Esophagus muscularis mucosa (tissue), 4 donors: ENCODE data around the gene DMD. TPM values are rescaled to one million over a fixed set of nuclear protein-coding genes. Genes with fewer than 3 reads are reported as not detected.

ENCODE experiments used
- DNase-seq: peaks from one replicate; pipeline ENCODE4 v3.0.0-alpha.2; 2017; ENCODE audit errors: extremely low spot score
- H3K27ac ChIP-seq, 4 donors: fragments of 200-600 bp; sonication (generic); replicated peaks in 1 of 4; 1 replicate in 3 of 4; 2 replicates in 1 of 4; pipeline ENCODE4 v1.5.1; 2016 to 2019; ENCODE audit warnings: mild to moderate bottlenecking in 1 of 4
- H3K27me3 ChIP-seq, 4 donors: fragments of 200-600 bp; sonication (generic); one replicate each; pipeline versions ENCODE4 v1.5.1 to v1.6.0; 2016 to 2019
- H3K36me3 ChIP-seq, 4 donors: fragments of 200-600 bp; sonication (generic); one replicate each; pipeline ENCODE4 v1.5.1; 2016 to 2019
- H3K4me1 ChIP-seq, 4 donors: fragments of 200-600 bp; sonication (generic); one replicate each; pipeline ENCODE4 v1.5.1; 2016 to 2019
- H3K4me3 ChIP-seq, 4 donors: fragments of 200-600 bp; sonication (generic); 1 replicate in 2 of 4; 2 replicates in 2 of 4; pipeline ENCODE4 v1.5.1; 2016 to 2019; ENCODE audit warnings: mild to moderate bottlenecking in 4 of 4, moderate library complexity in 1 of 4
- H3K9me3 ChIP-seq, 4 donors: fragments of 200-600 bp; sonication (generic); 1 replicate in 3 of 4; 2 replicates in 1 of 4; pipeline ENCODE4 v1.5.1; 2016 to 2019
- CTCF ChIP-seq, 3 experiments: fragments of 200-600 bp in 2 of 3; fragments of 450-650 bp in 1 of 3; sonication (generic) in 2 of 3; IDR thresholded peaks; one replicate each; pipeline ENCODE4 v1.5.1; 2017 to 2019; ENCODE audit warnings: antibody characterized with exemption in 3 of 3, mild to moderate bottlenecking in 2 of 3, moderate library complexity in 1 of 3
- EP300 ChIP-seq: sonication (generic); formaldehyde crosslinking; IDR thresholded peaks from one replicate; pipeline ENCODE4 v1.6.1; 2017; ENCODE audit warnings: antibody characterized with exemption
- POLR2A ChIP-seq: fragments of 450-650 bp; IDR thresholded peaks from one replicate; pipeline ENCODE4 v1.6.1; 2017; ENCODE audit warnings: antibody characterized with exemption, moderate library complexity, mild to moderate bottlenecking, low read depth
- POLR2AphosphoS5 ChIP-seq, 2 donors: sonication (generic); formaldehyde crosslinking; IDR thresholded peaks; one replicate each; pipeline ENCODE4 v1.6.1; 2017; ENCODE audit warnings: antibody characterized with exemption in 2 of 2
- WGBS: methylation state at CpG from one replicate; pipeline ENCODE4 v1.1.5; 2018; 5-methylcytosine and 5-hydroxymethylcytosine counted together
- intact Hi-C: fragments of 100-400 bp; cut with DNase I; formaldehyde crosslinking; loops from one replicate; pipeline ENCODE4 v1.15.1; 2023
- total RNA-seq, 4 donors: library from RNA; depleted of rRNA; stranded (reverse); fragments of >200 nt; gene quantifications; one replicate each; pipeline versions ENCODE4 v1.1.0 to v1.2.1, GENCODE V29; 2016

Gene DMD
- total RNA-seq, 4 donors from 2014 or later, result 127 to 210 (median 188) TPM

- no peak for TF ChIP-seq POLR2A
- TF ChIP-seq EP300, result no peak
- WGBS, result 83% methylated on average over 5 of the region's 5 CpGs
- Histone ChIP-seq H3K4me3 (no peak overlapping the region), H3K27ac (no peak overlapping the region), H3K9me3 (no peaks in the 10 kb centered on the region), H3K4me1 (no peaks in the 10 kb centered on the region), H3K36me3 (no peaks in the 10 kb centered on the region), H3K27me3 (no peaks in the 10 kb centered on the region)
- intact Hi-C loops, result no loop called here
- no peak for DNase-seq
These were observed 1356.6 kb downstream of the DMD start for GRCh38 chrX:31854716-31855115.

GRCh38 chrX:31851761-31852160, 1359.6 kb downstream of the DMD start:
- H3K4me3 ChIP-seq, result no peak overlapping the region
- H3K27ac ChIP-seq, result no peak overlapping the region
- no peaks in the 10 kb centered on the region for H3K27me3 ChIP-seq
- no peaks in the 10 kb centered on the region for H3K4me1 ChIP-seq
- DNase-seq, result no peak
- TF ChIP-seq CTCF (IDR thresholded peaks at IDR 0.05) (no peak), EP300 (no peak), POLR2AphosphoS5 (IDR thresholded peaks at IDR 0.05) (no peak), POLR2A (no peak)
- no peaks in the 10 kb centered on the region for H3K36me3 ChIP-seq
- intact Hi-C loops, result no loop called here
- 52% methylated on average over 1 of the region's 1 CpG for WGBS
- H3K9me3 ChIP-seq, result no peaks in the 10 kb centered on the region

DNA sequence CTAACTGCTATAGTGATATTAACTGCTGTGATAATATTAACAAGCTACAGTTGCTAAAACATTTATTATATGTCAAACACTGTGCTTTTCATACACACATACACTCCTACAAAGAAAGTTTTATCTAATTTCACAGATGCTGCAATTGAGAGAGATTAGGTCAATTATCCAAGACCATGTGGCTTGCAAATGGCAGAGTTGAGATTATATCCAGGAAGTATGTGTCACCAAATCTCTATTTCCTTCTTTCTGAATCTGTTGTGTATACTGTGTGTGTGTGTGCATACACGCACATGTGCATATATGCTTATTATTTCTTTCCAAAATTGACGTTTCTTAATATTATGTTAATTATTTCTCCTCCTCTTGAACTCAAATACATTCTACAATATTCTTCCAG, 1363.6 kb downstream of the DMD start:
- no peaks in the 10 kb centered on the region for H3K36me3 ChIP-seq
- intact Hi-C loops, result no loop called here

GRCh38 chrX:31845003-31845402, 1366.3 kb downstream of the DMD start:
- H3K4me1 ChIP-seq, result peaks cover 0 to 8% (median 0%) of the 10 kb centered on the region in 4 donors
- H3K4me3 ChIP-seq, result no peak overlapping the region
- no peaks in the 10 kb centered on the region for H3K27me3 ChIP-seq
- WGBS, result 61% methylated on average over 1 of the region's 1 CpG
- H3K9me3 ChIP-seq, result no peaks in the 10 kb centered on the region
- TF ChIP-seq EP300 (no peak), POLR2A (no peak), POLR2AphosphoS5 (IDR thresholded peaks at IDR 0.05) (no peak), CTCF (IDR thresholded peaks at IDR 0.05) (no peak)
- no peak overlapping the region for H3K27ac ChIP-seq
- H3K36me3 ChIP-seq, result no peaks in the 10 kb centered on the region
- intact Hi-C loops, result no loop called here
- no peak for DNase-seq

More for the DNA sequence above, 1363.6 kb downstream of the DMD start:
- no peak overlapping the region for H3K27ac ChIP-seq
- no peak overlapping the region for H3K4me3 ChIP-seq
- TF ChIP-seq CTCF (IDR thresholded peaks at IDR 0.05), result no peak
- TF ChIP-seq EP300, result no peak
- TF ChIP-seq POLR2A, result no peak
- TF ChIP-seq POLR2AphosphoS5 (IDR thresholded peaks at IDR 0.05), result no peak
- peaks cover 0 to 8% (median 0%) of the 10 kb centered on the region in 4 donors for H3K4me1 ChIP-seq
- no peaks in the 10 kb centered on the region for H3K27me3 ChIP-seq
- no peak for DNase-seq
- WGBS, result 47% methylated on average over 2 of the region's 2 CpGs
- no peaks in the 10 kb centered on the region for H3K9me3 ChIP-seq

GRCh38 chrX:31838617-31839016, 1372.7 kb downstream of the DMD start:
- TF ChIP-seq POLR2AphosphoS5 (IDR thresholded peaks at IDR 0.05) (no peak), CTCF (IDR thresholded peaks at IDR 0.05) (no peak), POLR2A (no peak), EP300 (no peak)
- no peaks in the 10 kb centered on the region for H3K9me3 ChIP-seq
- no peak overlapping the region for H3K4me3 ChIP-seq
- WGBS, result 56% methylated on average over 4 of the region's 4 CpGs
- no peaks in the 10 kb centered on the region for H3K36me3 ChIP-seq
- H3K4me1 ChIP-seq, result no peaks in the 10 kb centered on the region
- H3K27ac ChIP-seq, result no peak overlapping the region
- DNase-seq, result no peak
- H3K27me3 ChIP-seq, result no peaks in the 10 kb centered on the region
- intact Hi-C loops, result no loop called here
